HG02763 (cell line): ENCODE measurements around the gene KCTD10.
"Not testable (repeated sequence)": the region's sequence is repeated elsewhere in the genome, so short reads cannot be mapped to it uniquely, and the experiment has no call there.

Experiments
- ATAC-seq: cut with Tn5 transposase; IDR thresholded peaks from one replicate; pipeline ENCODE4 v1.9.1; 2021; ENCODE audit warnings: mild to moderate bottlenecking, moderate library complexity; ENCODE audit not compliant: unreplicated experiment

Gene KCTD10

DNA sequence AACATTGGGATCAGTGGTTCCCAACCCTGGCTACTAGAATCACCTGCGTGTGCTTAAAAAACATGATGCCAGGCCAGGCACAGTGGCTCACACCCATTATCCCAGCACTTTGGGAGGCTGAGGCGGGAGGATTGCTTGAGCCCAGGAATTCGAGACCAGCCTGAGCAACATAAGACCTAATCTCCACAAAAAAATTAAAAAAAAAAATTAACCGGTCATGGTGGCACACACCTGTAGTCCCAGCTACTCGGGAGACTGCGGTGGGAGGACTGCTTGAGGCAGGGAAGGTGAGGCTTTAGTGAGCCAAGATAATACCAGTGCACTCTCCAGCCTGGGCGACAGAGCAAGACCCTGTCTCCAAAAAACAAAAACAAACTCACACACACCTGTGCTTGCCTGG is 2.0 kb downstream of the KCTD10 start:
- ATAC-seq: no peak

DNA sequence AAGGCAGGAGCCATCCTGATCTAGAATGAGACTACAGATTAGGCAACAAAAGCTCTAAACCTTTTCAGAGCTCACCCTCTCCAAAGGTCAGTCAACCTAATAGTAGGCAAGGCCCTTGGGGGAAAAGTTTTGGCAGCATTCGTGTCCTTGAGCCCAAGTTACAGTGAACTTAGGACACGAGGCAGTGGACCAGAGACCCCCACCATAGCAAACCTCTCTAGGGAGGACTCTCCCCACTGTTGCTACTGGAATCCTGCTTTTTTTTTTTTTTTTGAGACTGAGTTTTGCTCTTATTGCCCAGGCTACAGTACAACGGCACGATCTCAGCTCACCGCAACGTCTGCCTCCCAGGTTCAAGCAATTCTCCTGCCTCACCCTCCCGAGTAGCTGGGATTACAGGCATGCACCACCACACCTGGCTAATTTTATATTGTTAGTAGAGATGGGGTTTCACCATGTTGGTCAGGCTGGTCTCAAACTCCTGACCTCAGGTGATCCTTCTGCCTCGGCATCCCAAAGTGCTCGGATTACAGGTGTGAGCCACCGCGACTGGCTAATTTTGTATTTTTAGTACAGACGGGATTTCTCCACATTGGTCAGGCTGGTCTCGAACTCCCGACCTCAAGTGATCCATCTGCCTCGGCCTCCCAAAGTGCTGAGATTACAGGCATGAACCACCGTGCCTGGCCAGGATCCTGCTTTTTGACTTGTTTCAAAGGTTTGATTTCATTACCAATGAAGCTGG is 3.4 kb downstream of the KCTD10 start:
- not testable (repeated sequence) for ATAC-seq

DNA sequence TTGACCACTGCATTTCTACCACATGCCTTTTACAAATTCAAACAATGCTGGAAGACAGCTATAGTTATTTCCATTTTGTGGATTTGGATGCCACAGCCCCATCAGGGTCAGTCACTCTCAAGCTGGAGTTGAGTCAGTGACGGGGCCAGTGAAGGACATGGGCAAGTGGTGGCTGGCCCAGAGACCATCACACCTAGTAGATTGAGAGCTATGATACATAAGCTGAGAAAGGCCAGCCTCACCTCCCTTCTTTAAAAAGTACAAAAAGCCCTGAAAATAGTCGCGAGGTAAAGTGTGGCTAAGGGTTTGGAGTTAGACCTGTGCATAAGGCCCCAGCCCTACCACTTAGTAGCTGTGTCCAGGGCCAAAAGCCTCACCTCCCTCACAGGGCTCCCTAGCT is 4.1 kb downstream of the KCTD10 start:
- ATAC-seq: no peak

DNA sequence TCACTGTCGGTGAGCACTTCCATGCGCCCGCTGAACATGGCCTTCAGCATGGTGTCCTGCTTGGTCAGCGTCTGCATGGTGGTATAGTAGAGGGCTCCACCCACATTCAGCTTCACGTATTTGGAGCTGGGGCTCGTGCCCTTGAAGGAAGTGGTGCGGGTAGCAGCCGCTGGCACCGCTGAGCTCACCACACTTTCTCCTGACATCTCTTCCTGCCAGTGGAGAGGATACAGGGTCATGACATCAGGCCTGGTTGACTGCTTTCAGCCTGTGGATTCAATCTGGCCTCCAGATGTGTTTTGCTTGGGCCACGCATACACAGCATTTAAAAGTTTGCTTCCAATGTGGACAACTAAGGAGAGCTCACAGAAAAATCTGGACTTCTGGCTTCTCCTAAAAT is 7.6 kb downstream of the KCTD10 start:
- no peak for ATAC-seq

DNA sequence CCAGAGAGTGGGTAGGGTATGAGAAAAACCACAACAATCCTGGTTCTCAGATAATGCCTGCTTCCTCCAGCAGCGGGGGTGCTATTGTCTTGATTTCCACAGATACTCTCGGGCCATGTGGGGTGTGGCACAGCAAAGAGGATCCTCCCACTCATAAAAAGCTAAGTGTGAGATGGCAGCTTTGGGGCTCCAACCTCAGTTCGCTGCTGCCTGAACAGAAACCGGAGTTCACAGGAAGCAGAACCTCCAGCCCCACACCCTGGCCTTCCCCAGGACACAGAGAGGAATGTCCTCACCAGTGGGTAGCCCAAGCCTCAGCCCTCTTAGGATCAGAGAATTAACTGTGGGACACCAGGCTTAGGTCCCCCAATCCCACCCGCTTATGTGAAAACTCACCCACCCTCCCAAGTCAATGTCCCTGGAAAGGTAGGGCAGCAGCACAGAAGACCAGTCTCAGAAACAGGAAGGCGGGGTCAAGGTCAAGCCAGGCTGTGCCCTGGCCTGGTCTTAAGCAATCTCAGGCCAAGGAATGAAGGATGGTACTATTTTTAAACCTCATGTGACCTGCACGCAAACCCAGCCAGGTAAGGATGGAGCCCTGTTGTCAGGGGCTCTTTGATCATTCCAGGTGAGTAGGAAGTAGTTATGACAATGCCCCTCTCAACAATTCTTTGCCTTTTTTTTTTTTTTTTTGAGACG is 9.0 kb downstream of the KCTD10 start:
- no peak for ATAC-seq

DNA sequence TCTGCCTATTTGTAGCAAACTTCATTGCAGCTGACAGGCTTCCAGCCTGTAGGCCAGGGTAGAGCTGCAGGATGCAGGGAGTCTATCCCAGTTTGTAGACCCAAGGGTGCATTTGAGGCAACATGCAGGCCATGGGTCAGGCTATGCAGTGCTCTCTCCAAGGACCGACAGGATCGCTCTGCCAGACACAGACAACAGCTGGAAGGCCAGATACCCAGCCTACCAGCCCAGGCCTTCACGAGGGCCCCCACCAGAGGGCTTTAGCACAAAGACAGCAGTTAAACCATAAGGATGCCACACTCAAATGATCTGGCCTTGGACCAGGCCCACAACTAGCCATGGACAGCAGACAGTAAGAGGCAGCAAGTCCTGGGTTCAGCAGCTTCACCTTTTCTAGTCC is 10.3 kb downstream of the KCTD10 start:
- ATAC-seq: no peak

DNA sequence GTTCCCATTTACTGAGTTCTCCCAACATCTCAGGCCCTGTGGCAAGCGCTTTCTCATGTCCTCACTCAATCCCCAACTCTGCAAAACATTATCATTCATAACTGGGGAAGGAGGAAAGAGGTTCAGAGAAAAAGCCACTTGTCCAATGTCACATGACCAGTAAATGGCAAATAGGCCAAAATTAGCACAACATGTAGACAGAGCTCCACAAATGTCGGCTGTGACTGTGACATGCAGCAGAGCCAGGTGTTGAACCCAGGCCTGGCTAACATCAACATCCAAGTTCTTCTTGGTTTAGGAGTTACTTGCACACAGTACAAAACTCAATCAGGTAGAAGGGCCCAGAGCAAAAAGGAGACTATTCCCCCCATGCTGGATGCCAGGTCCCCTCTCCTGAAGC is 10.8 kb downstream of the KCTD10 start:
- no peak for ATAC-seq

GRCh38 chr12:109464642-109465351 is 12.3 kb downstream of the KCTD10 start:
- no peak for ATAC-seq

- no peak for ATAC-seq
These were observed 13.3 kb downstream of the KCTD10 start for GRCh38 chr12:109463756-109464155.

DNA sequence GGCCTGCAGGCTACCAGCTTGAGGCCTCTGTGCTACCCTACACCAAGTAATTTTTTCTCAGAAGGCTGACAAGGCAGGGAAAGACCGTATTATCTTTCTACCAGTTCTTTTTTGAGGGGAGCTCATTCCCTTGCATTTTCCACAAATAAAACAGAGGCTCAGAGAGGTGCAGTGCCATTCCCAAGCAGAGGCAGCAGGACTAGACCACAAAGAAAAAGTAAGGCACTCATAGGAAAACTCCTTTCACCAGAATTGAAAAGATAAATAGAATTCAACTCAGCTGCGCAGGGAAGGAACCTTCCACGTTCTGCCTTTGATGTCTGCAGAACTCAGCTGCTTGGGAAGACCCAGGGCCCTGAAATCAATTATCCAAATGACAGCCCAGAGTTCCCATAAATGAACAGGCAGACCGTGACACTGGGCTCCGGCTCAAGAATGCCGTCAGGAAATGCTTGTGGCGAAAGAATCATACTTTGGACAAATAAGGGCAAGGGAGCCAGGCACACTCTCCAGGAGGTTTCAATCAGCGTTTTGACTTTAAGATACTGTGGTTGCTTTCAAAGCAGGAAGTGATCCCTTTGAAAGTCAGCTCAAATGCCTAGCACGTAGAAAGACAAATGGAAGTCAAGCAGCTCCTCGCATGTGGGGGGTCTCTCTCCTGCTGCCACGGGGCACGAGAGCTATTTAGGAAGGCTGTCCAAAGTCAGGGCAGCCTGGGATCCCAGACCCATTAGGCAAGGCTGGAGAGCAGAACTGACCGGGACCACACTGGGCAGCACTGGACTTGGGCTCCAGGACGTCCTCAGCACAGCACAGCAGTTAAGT is 14.0 kb downstream of the KCTD10 start:
- no peak for ATAC-seq

GRCh38 chr12:109461846-109462756 is 15.0 kb downstream of the KCTD10 start:
- ATAC-seq: no peak

- no peak for ATAC-seq
These were observed 15.9 kb downstream of the KCTD10 start for GRCh38 chr12:109461049-109461845.

DNA sequence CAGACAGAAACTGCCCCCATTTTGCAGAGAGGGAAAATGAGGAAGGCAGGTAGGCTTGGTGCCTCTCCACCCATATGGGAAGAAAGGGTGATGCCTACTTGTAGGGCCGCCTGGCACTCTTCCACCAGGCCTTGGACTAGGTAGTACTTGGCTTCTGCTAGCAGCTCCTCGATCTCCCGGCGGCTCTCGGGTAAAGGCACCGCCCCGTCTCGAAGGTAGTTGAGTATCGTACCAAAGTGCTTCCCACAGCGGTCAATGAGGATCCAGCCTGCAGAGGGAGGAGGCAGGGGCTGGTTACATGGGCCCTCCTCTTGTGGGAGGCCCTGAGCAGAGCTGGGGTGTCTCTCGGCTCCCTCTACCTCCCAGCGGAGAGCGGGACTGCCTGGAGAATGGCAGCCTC is 16.6 kb downstream of the KCTD10 start:
- no peak for ATAC-seq

DNA sequence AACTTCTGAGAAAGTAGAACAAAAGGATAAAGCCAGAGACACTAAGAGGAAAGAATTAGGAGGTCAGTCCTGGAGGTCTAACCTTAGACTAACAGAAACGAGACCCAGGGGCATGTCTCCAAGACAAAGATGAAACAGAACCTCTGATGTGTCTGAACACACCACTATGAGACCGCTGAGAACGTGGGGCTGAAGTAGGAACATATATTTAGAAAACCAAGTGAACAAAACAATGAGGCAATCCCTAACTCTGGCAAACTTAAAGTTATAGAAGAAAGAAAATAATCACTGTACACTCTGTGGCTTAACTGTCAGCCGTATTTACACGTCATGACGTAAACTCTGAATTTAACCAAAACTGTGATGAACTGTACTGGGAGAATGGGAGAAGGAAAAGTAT is 17.9 kb downstream of the KCTD10 start:
- ATAC-seq: no peak

GRCh38 chr12:109458771-109459208 is 18.3 kb downstream of the KCTD10 start:
- no peak for ATAC-seq

DNA sequence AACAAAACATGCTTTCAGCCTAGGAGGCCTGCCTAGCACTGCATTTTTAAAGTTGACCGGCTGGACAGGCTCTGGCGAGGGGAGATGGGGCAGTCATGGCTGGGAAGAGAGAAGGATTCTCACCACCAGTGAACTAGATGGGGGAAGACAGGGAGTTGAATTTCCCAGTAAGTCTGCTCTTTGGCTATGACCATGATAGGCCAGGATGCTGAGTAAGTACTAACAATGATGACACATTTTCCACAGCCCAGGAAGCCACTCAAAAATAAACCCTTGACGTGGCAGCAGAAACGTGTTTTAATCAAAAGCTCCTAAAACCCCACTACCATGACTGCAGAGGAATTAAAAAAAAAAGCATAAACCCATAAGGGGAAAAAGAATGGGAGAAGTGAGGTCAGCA is 19.0 kb downstream of the KCTD10 start:
- ATAC-seq: no peak

- ATAC-seq: no peak
These were observed 21.4 kb downstream of the KCTD10 start for GRCh38 chr12:109455706-109456105.

GRCh38 chr12:109452489-109452888 is 24.6 kb downstream of the KCTD10 start:
- no peak for ATAC-seq

DNA sequence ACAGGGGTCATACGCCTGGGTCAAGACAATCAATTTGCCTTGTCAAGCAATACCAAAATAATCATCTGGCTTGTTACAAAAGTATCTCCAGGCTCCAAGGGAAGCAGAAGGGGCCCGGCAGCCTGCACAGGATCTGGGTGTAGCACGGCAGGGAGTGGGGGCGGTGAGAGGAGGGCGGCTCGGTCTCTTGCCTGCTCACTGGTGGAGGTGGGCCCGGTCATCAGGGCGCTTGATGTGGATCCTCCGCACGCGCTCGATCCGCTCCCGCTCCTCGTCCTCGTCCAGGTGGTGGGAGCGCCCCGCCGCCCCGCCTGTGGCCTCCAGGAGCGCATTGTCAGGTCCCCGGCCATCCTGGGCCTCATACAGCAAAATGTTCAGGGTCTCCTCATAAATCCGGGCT is 25.7 kb downstream of the KCTD10 start:
- ATAC-seq: no peak
